HG03108 (cell line): Measurements from ENCODE around the gene FBXL14.

Source experiments
- ATAC-seq: cut with Tn5 transposase; IDR thresholded peaks from one replicate; pipeline ENCODE4 v1.9.1; 2021; ENCODE audit warnings: moderate library complexity; ENCODE audit not compliant: unreplicated experiment

Gene FBXL14

DNA sequence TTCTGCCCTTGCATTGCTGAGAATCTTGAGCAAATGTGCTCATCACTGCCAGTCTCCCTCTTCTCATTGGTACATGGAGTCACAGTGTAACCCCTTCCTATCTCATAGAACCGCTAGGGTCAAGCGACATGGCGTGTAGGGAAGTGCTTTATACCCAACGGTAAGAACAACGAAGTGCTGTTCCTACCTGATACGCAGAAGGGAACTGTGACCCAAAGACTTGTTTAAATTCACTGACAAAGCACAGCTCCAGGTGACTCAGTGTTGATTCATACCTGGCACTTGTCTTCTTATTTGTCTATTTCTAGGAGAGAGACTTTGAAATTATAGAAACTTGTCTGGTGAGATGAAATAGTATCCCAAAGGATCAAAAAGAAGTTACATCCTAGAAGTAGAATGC, 53.7 kb downstream of the FBXL14 start:
- ATAC-seq, result no peak

DNA sequence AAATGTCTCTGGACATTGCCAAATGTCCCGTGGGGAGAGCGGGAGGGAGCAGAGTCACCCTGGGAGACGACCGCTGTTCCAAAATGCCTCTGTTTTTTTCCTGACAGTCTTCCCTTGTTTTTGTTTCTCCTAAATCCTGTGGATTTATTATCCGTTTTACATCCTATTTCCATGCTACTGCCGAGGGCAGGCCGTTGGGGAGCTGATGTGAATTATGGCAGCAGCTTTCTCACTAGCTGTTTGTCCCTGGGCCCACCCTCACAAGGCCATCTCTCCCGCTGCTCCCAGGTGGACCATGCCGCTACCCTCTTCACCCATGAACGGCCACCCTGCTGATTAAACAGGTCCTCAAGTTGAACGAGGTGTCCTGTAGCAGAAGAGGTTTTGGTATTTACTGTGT, 55.2 kb downstream of the FBXL14 start:
- ATAC-seq, result no peak

DNA sequence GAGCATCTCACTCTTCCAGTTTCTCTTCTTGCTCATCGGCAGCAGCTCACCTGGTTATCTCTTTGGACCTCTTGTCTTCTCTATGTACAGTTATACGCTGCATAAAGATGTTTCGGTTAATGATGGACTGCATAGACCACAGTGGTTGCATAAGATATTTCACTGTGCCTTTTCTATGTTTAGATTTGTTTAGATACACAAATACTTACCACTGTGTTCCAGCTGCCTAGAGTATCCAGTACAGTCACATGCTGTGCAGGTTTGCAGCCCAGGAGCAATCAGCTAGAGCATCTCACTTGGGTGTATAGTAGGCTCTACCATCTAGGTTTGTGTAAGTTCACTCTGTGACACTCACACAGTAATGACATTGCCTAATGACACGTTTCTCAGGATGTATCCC, 57.6 kb downstream of the FBXL14 start:
- ATAC-seq, result no peak

DNA sequence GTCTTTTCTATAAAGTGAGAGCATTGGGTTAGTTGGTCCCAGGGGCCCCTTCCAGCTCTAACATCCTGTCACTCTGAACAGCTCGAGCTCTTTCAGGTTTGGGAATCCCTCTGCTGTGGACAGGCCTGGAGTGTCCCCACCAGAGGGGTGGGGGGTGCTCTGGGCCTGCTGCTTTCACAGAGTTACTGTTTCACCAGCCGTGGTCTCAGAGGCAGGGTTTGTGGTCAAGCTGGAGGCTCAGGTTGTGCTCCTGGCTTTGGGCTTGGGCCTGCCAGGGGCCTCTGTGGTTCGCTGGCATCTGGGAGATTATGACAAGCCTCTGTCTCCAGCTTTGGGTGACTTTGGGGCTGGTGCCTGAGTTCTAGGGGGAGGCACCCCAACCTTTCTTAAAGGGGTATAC, 59.6 kb downstream of the FBXL14 start:
- ATAC-seq, result peak; percentile 23

DNA sequence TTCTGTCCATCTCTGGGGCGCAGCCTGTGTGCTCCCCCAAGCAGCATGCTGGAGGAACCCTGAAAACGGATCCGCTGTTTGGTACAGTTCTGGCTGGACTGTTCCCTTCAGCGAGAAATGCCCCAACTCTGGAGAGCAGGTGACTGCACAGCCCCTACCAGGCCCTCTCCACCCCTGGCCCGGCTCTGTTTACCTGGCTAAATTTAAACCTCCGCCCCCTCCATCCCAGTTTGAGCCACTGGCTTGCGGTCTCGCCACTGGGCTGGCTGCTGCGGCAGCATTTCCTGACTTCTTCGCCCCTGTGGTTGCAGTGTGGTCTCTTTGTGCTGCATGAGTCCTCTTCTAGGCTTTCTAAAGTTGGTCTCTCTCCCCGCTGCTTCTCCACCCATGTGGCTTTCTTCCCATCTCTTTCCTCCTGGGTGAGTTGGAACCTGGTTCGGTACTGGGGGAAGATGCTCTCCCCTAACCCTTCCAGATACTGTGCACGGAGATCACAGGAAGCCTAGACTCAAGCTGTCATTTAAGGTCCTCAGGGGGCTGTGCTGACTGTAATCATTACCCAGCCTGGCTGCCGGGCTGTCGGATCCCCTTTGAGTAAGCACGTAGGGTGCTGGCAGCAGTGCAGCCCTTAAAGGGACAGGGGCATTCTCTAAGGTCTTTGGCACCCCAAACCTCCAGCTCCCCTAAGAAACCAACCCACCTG, 60.6 kb downstream of the FBXL14 start:
- peak; percentile 50 for ATAC-seq

DNA sequence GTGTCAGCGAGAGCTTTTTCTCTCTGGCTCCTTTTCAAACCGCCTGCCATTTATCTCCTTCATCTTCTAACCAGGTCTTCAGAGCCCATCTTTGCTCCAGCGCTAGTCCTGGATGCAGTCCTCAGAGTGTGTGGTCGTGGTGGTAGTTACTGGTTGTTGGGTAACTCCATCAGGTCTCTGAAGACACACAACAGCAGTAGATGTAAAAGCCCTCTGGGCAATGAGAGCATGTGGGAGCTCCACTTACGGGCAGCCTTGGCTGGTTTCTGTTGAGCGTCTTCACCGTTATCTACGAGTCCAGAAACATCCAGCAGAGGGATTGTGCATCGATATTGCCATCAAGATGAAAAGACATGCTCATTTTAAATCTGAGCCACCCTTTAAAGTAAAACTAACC, 61.2 kb downstream of the FBXL14 start:
- peak; percentile 1 for ATAC-seq

DNA sequence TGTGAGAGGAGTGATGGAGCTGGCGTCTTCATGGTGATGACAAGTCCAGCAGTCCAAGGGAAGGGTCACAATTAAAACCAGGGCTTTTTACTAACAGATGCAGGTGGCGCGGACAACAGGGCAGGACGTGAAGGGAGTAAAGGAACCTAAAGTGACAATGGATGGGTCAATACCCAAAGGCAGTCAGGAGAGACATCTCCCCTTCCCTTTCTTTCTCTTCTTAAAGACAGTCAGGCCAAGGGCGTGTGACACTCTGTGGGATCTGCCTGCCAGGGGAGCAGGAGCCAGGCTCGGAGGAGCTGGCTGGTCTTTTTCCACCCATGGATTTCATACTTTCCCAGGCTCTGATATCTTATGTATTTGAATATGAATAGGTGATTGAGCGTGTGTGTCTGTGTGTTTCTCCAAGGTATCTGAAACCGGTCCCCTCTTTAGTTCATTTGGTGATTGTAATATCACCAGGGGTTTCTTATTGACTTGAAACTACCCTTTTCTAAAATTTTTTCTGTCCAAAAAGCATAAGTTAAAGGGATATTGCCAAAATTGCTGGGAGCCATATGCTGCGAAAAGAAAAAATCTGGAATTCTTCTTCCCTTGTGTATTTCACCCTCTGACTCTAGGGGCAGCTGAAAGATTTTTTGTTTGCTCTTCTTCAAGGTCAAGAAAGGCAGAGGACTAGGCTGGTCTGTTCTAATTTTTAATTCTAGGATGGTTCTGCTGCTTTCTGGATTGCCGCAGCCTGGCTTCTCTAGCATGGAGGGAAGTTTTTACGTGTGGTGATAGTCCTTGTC, 61.8 kb downstream of the FBXL14 start:
- ATAC-seq, result no peak

DNA sequence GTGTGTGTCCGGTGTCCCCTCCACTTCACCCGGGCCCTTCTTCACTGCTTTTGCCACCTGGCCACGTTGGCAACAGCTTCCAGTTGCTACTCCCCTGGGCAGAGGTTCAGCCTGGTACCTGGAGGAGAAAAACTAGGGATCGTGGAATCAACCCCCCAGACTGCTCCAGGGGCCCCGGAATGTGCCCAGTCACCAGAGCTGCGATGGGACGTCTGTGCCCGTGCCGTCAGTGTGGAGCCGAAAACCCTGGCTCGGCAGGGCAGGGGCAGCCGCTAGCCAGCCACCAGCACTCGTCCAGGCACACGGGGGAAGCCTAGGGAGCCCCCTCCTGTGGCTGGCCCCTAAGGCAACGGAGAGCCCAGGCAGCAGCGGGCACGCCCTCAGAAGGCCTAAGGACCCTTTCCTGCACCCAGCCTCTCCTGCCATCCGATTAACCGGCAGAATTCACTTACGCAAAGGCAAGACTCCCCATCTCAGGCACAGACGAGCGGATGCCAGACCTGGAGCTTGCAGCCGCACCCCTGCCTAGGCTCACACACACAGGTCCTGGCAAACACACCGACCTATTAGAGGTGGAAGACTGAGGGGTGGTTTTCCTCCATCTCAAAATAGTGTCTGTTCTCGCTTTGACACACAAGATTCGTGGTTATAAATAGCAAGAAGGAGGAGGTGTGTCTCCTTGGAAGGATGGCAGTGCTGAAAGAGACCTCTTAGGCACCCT, 62.6 kb downstream of the FBXL14 start:
- no peak for ATAC-seq

DNA sequence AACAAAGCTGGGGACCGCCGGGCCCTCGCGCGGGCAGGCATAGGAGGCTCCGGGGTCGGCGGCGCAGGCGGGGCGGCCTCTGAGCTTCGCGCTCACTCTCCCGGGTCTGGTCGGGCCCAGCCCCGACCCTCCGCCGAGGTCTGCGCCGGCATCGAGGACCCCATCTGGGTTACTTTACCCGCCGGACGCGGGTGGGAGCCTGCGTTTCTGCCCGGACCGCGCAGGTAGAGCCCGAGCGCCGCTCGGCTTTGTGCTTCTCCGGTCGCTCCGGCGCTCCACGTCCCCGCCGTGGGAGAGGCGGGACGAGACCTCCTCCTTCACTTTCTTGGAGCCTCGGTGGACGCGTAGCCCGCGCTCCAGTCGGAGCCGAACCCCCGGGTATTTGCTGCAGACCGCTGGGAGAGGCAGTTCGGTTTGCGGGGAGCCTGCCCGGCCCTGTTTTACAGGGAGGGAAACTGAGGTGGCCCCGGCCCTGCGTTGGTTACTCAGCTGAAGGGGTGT, 63.2 kb downstream of the FBXL14 start:
- no peak for ATAC-seq

DNA sequence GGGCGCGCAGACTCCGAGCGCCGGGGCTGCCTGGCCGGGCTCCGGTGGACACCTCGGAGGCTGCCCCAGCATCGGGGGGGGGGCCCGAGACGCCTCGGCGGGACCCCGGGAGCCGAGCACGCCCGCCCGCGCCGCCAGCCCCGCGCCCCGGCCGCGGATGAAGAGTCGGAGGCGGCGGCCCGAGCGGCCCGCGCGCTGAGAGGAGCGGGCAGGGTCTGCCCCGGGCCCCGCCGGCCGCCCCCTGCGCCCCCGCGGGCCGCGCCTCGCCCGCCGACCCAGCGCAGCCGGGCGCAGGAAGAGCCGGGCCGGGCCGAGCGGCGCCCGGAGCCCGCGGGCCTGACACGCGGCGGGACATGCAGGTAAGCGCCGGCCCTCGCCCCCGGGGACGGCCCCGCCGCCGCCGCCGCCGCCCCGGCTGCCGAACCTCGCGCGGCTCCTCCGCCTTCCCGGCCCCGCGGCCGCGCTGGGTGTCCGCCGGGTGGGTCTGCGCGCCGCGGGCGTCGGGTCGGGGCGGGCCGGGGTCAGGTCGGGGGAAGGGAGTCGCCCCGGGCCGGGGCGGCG, 63.7 kb downstream of the FBXL14 start:
- no peak for ATAC-seq

DNA sequence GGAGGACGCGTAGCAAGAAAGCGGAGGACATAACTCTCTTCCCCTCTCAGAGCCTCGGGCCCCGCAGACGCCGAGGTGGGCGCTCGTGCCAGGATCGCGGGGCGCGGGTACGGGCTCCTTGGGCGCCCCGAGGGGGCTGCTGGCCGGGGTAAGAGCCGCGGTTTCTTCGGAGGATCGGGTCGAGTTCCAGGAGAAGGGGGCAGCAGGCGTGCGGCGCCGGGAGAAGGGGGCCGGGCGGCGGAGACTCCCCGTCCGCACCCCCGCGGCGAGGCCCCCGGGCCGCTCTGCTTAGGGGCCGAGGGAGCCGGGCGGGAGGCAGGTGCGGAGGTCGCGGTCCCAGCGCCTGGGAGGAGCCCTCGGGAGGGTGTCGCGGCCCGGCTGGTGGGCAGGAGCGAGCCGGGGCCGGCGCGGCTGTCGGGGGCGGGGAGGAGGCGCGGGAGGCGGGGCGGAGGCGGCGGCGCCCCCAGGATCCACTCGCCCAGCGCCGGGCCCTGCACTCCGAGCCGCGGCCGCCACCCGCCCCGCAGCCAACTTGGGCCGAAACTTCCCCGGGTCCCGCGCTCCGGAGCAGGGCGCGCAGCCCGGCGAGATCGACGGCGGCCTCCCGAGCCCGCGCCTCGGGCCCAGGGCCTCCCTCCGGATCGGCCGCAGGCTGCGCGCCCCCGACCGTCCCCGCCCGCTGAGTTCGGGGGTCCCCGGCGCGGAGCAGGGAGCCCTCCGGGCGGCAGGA, 64.4 kb downstream of the FBXL14 start:
- ATAC-seq, result no peak

DNA sequence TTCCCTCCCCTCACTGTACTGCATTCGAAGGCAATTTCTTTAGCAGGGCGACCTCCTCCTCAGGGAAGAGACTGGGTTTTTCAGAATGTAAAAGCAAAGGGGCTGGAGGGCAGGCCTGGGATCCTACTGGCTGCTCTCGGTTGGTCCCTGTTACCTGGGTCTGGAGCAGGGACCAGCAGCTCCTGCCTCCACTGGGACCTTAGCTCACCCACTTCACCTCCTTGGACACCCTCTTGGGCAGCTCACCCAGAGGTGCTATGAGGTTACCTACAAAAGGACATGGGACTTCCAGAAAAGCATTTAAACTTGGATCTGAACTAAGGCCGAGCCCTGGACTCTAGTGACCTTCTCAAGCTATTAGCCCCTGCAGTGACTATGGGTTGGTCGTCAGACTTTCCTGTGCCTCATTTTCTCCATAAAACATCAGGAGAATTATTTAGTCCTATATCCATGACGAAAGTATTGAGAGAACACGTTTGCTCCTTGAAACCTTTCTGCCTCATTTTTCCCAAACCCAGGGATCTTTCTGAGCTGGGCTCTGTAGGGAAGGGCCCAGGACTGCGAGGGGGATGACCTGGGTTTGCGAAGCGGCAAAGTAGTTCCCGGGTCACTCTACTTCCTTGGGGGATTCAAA, 65.0 kb downstream of the FBXL14 start:
- no peak for ATAC-seq

DNA sequence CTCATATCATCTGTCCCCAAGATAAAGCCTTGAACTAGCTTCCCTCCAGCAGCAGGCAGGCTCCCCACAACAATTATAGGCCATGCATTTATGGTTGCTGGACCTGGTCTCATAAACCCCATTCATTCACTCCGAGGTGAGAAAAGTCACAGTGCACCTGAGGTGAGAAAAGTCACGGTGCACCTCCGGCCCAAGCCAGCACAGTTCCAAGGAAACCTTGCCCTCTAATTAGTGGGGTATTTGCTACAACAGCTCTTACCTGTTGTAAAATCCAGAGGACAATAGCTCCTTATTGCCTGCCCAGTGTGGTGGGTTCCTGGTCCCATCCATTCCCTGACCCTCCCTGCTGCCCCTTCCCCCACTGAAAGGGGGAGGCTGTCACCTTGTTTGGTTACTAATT, 65.6 kb downstream of the FBXL14 start:
- ATAC-seq, result no peak

DNA sequence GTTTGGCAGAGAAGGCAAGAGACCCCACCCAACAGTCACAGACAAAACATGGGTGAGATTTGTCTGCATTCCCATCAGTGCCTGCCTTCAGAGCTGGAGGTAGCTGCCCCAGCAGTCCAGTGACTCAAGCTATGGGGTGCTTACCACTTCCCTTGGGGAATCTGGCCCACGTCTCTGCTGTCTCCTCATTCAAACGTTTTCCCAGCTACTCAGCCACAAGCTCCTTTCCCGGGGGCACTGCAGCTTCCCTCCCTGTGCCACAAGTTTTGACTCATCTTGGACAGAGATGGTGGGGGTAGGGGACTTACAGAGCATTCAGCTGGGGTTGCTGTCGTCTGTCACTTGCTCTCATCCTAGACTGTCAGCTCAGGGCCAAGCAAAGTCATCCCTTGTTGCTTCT, 66.6 kb downstream of the FBXL14 start:
- no peak for ATAC-seq

DNA sequence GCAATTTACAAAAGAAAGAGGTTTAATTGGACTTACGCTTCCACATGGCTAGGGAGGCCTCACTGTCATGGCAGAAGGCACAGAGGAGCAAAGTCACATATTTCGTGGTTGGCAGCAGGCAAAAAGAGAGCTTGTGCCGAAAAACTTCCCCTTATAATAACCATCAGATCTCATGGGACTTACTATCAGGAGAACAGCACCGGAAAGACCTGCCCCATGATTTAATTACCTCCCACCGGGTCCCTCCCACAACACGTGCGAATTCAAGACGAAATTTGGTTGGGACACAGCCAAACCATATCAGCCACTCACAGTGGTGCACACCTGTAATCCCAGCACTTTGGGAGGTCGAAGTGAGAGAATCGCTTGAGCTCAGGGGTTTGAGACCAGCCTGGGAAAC, 68.5 kb downstream of the FBXL14 start:
- ATAC-seq, result no peak

DNA sequence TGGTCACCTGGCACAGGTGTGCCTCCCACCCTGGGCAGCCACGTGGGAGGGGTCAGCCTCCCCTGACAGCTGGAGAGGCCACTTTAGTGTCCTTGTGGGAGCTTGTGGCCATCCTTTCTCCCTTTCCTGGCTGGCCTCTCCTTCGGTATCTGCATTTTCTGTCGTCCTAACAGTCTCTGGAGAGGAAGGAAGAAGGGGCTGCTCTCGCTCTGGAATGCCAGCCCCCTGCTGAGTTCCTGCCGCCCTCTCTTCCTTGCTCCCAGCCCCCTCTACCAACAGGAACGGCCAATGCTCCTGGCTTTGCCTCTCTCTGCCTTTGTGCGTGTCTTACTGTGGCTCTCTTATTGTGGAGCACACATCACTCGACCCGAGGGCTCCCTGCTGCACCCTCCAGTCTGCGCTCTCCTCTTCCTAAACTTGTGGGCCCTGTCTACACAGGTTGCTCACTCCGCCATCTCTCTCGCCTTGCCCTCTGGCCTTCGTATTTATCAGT, 70.8 kb downstream of the FBXL14 start:
- no peak for ATAC-seq

DNA sequence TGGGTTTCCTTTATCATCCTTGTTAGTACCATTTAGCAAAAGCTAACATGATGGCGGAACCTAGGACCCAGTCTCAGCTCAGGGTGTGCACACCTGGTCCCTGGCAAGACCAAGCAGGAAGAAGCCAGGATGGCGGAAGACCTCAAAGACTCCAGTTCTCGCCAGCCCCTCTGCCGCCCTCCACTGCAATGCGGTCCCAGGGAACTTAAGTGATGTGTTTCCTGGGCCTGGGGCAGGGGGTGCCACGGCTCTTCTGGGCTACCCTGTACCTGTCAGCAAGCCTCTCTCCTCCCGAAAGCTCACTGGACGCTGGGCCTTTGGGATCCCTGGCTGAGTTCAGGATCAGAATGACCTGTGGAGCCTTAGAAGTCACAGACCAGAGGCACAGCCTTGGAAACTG, 71.3 kb downstream of the FBXL14 start:
- ATAC-seq, result no peak

DNA sequence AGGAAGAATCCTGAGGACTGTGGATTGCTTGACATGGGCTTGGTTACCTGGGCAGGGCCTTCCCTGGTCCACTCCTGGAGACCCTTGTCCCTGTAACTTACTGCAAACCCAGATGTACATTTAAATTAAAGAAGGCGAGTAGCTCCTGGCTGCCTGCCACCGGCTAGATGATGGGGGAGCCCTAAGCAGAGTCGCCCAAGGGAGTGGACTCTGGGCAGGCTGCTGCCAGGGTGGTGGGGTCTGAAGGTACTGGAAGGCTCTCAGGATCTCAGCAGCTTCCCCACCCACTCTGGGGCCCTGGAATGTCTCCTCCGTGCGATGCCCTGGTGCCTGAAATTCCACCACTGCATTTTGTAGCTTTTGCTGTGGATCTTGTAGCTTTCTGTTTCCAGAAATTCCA, 74.7 kb downstream of the FBXL14 start:
- no peak for ATAC-seq

DNA sequence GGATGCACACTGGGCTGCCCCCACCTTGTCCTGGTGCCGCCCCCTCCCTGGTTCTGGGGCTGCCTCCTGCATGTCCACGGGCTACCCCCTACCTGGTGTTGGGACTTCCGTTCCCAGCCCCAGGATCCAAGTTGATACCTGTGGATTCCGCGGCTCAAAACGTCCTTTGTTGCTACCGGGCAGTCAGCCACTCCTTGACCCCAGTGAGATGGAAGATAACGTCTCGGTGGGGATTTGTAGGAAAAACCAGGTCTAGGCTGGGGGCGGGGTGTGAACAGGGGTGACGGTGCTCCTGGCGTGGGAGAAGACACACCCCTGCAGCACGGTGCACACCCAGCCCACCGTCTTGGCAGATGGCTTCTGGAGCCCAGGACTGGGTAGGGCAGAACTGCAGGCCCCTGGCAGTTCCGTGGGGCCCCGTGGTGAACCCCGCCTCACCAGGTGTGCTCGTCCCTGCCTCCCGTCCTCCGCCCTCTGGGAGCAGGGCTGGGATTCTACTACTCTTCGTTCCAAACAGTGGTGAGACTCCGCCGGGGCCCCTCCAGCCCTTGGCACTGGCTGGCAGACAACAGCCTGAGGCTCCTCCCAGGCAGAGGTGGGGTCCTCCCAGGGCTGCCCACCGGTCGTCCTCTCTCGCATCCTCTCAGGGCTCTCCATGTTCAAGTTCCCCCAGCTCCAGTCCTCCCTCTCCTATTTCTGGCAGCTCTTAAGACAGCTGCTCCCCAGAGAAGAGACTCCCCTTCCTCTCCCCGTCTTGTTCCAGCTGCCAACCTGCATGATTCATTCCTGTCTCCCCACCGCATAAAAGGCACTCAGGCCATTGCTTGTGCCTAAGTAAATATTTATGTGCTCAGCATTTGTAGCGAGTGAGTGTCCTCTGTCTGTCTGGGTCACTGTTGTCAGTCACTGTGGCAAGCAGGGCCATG, 75.5 kb downstream of the FBXL14 start:
- ATAC-seq, result no peak
